Hematopoietic multipotent progenitor cell treated with erythropoietin and hydrocortisone succinate and interleukin-3 and kit ligand, for 17 days (in vitro differentiated cells): ENCODE data around the gene SART3.
"Not testable (repeated sequence)": the region's sequence is repeated elsewhere in the genome, so short reads cannot be mapped to it uniquely, and the experiment has no call there.

Experiments used
- DNase-seq: peaks from one replicate; pipeline ENCODE4 v3.0.0-alpha.2; 2015; ENCODE audit warnings: low spot score

Gene SART3

DNA sequence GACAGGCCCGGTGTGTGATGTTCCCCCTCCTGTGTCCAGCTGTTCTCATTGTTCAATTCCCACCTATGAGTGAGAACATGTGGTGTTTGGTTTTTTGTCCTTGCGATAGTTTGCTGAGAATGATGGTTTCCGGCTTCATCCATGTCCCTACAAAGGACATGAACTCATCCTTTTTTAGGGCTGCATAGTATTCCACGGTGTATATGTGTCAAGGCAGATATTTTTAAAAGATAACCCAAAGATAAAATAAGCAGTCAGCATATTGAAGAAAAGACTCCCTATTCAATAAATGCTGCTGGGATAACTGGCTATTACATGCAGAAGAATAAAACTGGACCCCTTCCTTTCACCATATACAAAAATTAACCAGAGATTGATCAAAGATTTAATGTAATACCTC lies 73.9 kb downstream of the SART3 start:
- not testable (repeated sequence) for DNase-seq

GRCh38 chr12:108485371-108485770 lies 75.6 kb downstream of the SART3 start:
- not testable (repeated sequence) for DNase-seq

DNA sequence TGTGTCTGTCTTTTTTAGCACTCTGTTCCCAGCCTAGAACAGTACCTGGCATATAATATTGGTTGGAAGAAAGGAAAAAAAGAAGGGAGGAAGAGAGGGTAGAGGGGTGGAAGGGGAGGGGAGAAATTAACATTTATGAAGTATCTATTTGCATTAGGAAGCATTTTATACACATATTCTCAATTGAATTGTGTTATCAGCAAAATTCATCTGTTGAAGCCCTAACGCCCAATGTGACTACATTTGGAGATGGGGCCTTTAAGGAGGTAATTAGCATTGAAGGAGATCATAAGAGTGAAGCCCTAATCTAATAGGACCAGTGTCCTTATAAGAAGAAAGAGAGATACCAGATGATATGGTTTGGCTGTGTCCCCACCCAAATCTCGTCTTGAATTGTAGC lies 76.1 kb downstream of the SART3 start:
- no peak for DNase-seq

GRCh38 chr12:108484431-108484830 lies 76.5 kb downstream of the SART3 start:
- DNase-seq: no peak

DNA sequence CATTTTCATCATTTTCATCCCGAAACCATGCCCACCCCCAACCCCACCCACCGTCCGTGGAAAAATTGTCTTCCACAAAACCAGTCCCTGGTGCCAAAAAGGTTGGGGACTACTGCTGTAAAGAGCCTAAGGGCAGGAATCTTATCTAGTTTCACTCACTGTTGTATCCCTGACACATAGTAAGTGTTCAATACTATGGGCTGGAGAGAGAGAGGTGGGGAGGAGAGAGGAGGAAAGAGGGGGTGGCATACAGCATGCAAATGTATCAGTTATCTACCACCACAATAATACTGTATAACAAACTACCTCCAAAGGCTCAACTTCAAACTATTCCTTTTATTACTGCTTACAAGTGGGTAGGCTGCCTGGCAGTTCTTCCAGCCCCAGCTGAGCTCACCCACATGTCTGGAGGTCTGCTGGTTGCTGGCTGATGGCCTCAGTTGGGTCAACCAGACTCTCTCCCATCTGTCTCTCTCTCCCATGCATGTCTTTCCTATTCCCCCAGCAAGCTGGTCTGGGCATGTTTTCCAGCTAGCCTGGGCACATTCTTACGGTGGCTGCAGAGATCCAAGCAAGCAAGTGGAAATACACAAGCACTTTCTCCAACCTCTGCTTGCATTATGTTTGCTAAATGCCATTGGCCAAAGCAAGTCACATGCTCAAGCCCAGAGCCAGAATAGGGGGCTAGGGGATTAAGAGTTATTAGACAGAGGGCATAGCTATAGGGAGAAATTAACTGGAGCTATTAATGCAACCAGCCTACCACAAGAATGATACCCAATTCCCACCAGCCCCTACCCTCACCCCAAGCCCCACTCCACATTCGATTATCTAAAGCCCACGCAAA lies 77.5 kb downstream of the SART3 start:
- DNase-seq: no peak

DNA sequence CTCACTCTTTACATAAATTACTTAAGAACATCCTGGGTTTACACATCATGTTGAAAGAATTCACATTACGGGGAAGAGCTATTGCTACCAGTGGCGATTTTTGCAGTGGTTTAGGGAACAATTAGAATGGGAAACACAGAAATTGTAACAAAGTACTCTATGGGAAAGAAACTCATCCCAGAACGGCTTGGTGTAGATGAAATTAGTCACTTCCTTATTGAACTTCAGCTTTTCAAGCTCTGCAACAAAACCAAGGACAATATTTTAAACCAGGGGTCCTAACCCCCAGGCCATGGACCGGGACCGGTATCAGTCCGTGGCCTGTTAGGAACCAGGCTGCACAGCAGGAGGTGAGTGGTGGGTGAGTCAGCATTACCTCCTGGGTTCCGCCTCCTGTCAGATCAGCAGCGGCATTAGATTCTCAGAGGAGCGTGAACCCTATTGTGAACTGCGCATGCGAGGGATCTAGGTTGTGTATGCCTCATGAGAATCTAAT lies 78.2 kb downstream of the SART3 start:
- no peak for DNase-seq

- DNase-seq: no peak
Observed at GRCh38 chr12:108479364-108480070, 81.5 kb downstream of the SART3 start.

- no peak for DNase-seq
Observed at GRCh38 chr12:108478611-108479206, 82.3 kb downstream of the SART3 start.

GRCh38 chr12:108477881-108478259 lies 83.1 kb downstream of the SART3 start:
- no peak for DNase-seq

DNA sequence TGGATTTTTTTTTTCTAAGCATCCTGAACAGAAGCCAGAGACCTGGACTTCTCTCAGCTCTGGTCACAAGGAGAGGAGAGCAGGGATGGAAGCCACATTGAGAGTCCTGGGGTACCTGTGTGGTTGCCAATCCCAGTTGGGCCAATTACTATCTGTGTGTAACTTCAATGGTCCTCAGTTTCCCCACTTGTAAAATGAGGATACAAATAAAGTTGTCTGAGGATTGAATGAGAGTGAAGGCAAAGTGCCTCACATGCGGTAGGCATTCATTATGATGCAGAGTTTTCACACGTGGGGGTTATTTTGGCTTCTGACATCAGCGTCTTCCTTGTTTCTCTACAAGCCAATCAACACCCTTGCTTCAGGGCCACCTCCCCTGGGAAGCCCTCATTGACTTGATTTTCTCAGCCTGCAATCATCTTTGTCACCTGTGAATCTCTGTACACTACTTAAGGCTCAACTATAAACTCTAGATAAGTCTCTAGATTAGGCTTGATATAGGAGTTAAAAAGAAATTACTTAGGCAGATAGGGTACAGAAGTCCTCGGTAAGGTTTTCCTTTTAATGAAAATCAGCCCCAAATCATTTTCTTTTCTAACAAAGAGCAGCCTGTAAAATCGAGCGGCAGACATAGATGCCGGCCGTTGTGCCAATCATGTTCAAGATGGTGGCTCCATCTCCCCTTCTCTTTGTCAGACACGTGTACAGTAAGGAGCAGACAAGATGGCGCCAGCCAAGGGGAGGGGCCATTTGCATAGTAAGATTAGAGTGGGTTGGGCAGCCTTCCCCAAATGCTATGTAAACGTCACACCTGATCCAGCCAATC lies 83.7 kb downstream of the SART3 start:
- no peak for DNase-seq

- DNase-seq: no peak
Observed at GRCh38 chr12:108475396-108475795, 85.6 kb downstream of the SART3 start.

DNA sequence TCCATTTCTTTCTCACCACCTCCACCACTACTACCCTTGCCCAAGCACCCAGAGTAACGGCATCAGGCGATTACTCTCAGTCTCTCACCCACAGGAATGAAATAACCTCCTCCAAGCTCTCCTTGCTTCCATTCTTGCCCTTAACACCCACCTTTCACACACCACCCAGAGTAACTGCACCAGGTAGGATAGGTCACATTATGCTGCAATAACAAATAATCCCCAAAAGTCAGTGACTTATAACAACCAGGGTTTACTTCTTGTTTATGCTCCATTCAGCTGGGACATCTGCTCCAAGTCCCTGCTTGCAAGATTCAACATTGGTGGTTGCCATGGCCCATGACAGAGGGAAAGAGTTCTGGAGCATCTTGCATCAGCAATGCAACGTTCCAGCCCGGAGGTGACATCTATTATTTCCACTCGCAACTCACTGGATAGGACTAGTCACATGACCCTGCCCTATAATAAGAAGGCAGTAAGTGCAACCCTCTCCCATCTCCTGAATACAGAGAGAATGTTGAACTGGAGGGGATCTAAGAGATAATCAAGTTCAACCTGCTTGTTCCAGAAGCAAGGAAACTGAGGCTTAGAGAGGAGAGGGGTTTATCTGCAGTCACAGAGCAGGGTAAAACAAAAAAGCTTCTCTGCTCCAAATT lies 87.4 kb downstream of the SART3 start:
- DNase-seq: no peak
